Epithelial cell of esophagus (primary cell): Measurements from ENCODE around the gene CPSF3.

Source experiments
- DNase-seq: peaks from one replicate; pipeline ENCODE4 v3.0.0; 2010; ENCODE audit warnings: low read depth
- H3K4me3 ChIP-seq: 2 replicates; pipeline ENCODE4 v1.5.1; 2011; ENCODE audit warnings: mild to moderate bottlenecking, low read length, control low read depth
- TF ChIP-seq, protein P1 (sequence below): IDR thresholded peaks from 2 replicates; pipeline ENCODE4 v1.5.1; 2011; ENCODE audit warnings: low read depth, mild to moderate bottlenecking, low read length, control low read depth, inconsistent platforms; ENCODE audit not compliant: insufficient read depth; ENCODE audit errors: missing control alignments

Gene CPSF3

DNA sequence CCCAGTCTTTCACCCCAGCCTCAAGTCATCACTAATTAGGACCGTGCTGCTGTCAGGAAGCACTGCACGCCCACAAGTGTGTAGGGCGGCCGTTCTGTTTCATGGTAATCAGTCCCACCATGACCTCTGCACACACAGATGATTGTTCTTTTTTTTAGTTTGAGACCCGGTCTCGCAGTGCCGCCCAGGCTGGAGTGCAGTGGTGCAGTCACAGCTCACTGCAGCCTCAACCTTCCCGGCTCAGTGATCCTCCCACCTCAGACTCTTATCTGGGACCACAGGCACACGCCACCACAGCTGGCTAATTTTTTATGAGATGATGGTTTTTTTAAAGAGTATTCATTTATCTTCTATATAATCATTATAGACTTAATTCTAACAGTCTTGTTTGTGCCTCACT is 49.1 kb downstream of the CPSF3 start:
- TF ChIP-seq, protein P1, sequence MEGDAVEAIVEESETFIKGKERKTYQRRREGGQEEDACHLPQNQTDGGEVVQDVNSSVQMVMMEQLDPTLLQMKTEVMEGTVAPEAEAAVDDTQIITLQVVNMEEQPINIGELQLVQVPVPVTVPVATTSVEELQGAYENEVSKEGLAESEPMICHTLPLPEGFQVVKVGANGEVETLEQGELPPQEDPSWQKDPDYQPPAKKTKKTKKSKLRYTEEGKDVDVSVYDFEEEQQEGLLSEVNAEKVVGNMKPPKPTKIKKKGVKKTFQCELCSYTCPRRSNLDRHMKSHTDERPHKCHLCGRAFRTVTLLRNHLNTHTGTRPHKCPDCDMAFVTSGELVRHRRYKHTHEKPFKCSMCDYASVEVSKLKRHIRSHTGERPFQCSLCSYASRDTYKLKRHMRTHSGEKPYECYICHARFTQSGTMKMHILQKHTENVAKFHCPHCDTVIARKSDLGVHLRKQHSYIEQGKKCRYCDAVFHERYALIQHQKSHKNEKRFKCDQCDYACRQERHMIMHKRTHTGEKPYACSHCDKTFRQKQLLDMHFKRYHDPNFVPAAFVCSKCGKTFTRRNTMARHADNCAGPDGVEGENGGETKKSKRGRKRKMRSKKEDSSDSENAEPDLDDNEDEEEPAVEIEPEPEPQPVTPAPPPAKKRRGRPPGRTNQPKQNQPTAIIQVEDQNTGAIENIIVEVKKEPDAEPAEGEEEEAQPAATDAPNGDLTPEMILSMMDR, result no peak

DNA sequence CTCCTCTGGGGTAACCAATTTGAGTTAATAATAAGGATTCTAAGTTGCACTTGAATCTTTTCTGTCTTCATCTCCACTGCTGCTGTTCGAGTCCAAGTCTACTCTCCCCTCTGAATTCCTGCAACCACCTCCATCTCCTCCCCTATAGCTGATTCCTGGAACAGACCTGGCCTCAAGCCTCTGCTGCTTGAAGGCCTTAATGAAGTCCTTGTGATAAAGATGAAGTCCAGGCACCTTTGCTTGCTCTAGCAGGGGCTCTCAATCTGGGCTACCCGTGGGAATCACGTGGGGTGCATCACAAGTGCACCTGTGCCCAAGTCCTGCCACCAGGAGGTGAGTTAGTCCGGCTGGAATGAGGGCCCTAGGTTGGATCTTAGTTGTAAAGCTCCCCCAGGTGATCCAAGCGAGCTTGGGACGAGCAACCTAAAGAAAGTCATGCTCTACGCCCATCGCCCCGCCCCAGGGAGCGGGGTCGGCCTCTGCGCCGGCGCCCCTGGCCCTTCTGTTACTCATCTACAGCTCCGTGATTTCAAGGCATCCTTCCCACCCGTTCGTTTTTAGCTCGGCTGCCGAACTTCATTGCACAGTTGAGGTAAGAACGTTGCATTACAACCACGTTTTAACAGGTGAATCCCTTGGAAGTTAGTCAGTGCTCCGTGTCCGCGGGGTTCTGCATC is 50.0 kb downstream of the CPSF3 start:
- peak overlapping the region; percentile 42 for H3K4me3 ChIP-seq
- peak; percentile 54 for DNase-seq
- TF ChIP-seq, protein P1, result peak; percentile 51

More for the DNA sequence above, 49.1 kb downstream of the CPSF3 start:
- H3K4me3 ChIP-seq, result no peak overlapping the region
- DNase-seq, result no peak

DNA sequence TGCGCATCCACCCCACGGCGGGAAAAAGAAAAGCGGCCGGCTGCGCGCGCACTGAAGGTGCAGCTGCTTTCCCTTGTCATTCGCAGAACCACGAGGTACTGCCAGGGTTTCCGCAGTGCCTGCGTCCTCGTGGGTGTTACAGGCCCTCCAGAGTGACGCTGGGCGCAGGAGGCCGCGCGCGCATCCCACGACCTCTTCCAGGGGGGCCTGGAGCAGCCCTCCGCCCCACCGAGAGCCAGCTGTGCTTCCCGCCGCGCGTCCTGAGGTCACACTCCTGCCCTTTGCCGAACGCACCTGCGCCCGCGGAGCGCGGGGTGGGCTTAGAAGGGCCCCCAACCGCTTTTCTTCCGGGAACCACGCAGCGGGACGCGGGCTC is 50.5 kb downstream of the CPSF3 start:
- peak overlapping the region; percentile 42 for H3K4me3 ChIP-seq
- no peak for DNase-seq
- TF ChIP-seq, protein P1, result no peak

DNA sequence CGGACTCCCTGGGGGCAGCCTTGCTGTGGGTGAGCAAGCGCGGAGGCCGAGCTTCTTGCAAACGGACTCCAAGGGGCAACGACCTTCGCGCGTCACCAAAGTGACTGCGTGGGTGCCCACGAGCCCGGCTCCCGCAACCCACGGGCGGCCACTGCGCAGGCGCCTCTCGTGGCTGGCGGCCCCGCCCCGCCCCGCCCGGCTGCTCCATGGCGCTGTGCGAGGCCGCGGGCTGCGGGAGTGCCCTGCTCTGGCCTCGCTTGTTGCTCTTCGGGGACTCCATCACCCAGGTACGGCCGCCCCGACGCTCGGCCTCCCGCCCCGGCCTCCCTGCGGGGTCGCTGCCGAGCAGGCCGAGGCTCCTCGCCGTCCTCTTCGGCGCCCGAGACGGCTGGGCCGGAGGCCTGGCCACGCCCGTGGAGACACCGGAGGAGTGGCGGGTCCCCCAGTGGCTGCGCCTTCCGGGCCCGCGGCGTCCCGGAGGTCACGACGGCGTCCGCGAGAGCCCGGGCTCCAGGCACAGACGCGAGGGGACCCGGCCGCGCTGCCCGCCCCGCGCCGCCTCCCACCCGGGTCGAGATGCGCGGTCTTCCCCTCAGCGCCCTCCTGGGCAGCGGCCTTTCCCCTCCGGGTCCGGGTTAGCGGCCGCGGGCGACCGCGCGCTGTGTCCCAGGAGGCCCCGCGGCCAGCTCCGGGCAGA is 51.1 kb downstream of the CPSF3 start, which contains the start of gene IAH1:
Gene IAH1, plus strand, starts transcription at position 191 of the 697 bp plus-strand sequence. Its CDS starts 16 bp downstream, at position 207.
- peak within 1 kb of the TSS; percentile 42 for H3K4me3 ChIP-seq
- DNase-seq, result peak; percentile 48
- TF ChIP-seq, protein P1, result no peak

DNA sequence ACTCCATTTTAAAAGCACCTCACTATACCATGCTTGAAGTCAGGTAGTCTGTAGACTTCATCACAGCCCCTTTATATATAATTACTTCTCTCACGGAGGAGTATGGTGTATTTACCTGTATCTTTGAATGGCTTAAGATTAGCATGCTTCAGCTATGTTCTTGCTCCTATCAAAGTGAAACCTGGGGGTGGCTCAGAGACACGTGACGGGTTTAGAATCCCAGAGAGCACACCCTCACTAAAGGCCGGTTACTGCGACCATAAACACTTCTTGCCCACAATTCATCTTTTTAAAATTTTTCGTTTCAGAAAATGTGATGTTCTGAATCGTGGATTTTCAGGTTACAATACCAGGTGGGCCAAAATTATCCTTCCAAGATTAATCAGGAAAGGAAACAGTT is 54.5 kb downstream of the CPSF3 start:
- H3K4me3 ChIP-seq, result no peak overlapping the region
- TF ChIP-seq, protein P1, result no peak
- DNase-seq, result no peak

DNA sequence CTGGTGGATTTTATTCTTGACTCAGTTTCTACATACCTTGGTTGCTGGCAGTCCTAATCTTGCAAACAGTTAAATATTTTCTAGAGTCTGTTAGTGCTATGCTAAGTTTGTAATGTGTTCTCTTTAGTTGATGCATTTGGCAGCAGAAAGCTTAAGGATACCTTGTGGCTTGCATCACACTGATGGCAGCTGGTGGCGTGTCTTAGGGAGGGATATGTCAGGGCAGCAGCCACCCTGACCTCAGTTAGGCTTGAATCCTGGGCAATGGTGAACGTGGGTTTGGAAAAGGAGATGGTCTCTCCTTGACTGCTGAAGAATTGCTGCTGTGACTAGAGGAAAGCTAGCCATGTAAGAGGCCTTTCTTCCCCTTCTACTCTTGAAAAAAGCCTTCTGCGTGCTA is 55.1 kb downstream of the CPSF3 start:
- no peak overlapping the region for H3K4me3 ChIP-seq
- TF ChIP-seq, protein P1, result no peak
- DNase-seq, result no peak
